Spleen (tissue), 11 donors: Measurements from ENCODE around the gene SOX6. TPM values are rescaled to one million over a fixed set of nuclear protein-coding genes. Genes with fewer than 3 reads are reported as not detected.

Experiments used
- DNase-seq: peaks from one replicate; pipeline ENCODE4 v3.0.0-alpha.2; 2020
- H3K27ac ChIP-seq, 8 donors: fragments of 200-600 bp; sonication (generic) in 7 of 8; 1 replicate in 4 of 8; 2 replicates in 4 of 8; pipeline versions ENCODE4 v1.5.0 to v1.8.0; 2016 to 2021; ENCODE audit warnings: inconsistent platforms in 4 of 8, mild to moderate bottlenecking in 4 of 8, moderate library complexity in 1 of 8
- H3K27me3 ChIP-seq, 7 donors: fragments of 200-600 bp; sonication (generic) in 6 of 7; replicated peaks in 1 of 7; 1 replicate in 4 of 7; 2 replicates in 3 of 7; pipeline versions ENCODE4 v1.5.0 to v1.8.0; 2016 to 2021; ENCODE audit warnings: inconsistent platforms in 3 of 7, mild to moderate bottlenecking in 1 of 7
- H3K36me3 ChIP-seq, 6 donors: fragments of 200-600 bp; sonication (generic) in 5 of 6; 1 replicate in 4 of 6; 2 replicates in 2 of 6; pipeline versions ENCODE4 v1.5.0 to v1.8.0; 2016 to 2021; ENCODE audit warnings: inconsistent platforms in 2 of 6
- H3K4me1 ChIP-seq, 6 donors: fragments of 200-600 bp; sonication (generic) in 5 of 6; 1 replicate in 3 of 6; 2 replicates in 3 of 6; pipeline versions ENCODE4 v1.5.0 to v1.8.0; 2016 to 2021; ENCODE audit warnings: inconsistent platforms in 3 of 6
- H3K4me3 ChIP-seq, 8 donors: fragments of 200-600 bp; sonication (generic) in 7 of 8; 1 replicate in 4 of 8; 2 replicates in 4 of 8; pipeline versions ENCODE4 v1.5.0 to v1.8.0; 2016 to 2021; ENCODE audit warnings: inconsistent platforms in 4 of 8, mild to moderate bottlenecking in 4 of 8, moderate library complexity in 2 of 8
- H3K9me3 ChIP-seq, 8 donors: fragments of 200-600 bp; sonication (generic) in 7 of 8; 1 replicate in 4 of 8; 2 replicates in 4 of 8; pipeline versions ENCODE4 v1.5.0 to v1.8.0; 2016 to 2021; ENCODE audit warnings: inconsistent platforms in 4 of 8
- POLR2A ChIP-seq, 3 donors: fragments of 450-650 bp; IDR thresholded peaks; one replicate each; pipeline ENCODE4 v1.5.1; 2017; ENCODE audit warnings: antibody characterized with exemption in 3 of 3, mild to moderate bottlenecking in 1 of 3
- POLR2AphosphoS5 ChIP-seq, 3 donors: sonication (generic); formaldehyde crosslinking; IDR thresholded peaks; one replicate each; pipeline ENCODE4 v1.5.1; 2017; ENCODE audit warnings: antibody characterized with exemption in 3 of 3
- WGBS, 5 donors: extraction: QIAGEN DNeasy Blood & Tissue Kit in 3 of 5; methylation state at CpG; one replicate each; pipeline versions ENCODE4 v1.1.5 to v1.1.7; 2013 to 2018; 5-methylcytosine and 5-hydroxymethylcytosine counted together
- intact Hi-C: fragments of 100-400 bp; cut with DNase I; formaldehyde crosslinking; loops from one replicate; pipeline ENCODE4 v1.15.0; 2023; ENCODE audit warnings: low total_unique reads
- polyA plus RNA-seq, 3 donors: library from polyadenylated mRNA; stranded (reverse); fragments of 200-250 nt; gene quantifications; one replicate each; pipeline ENCODE4 v1.2.1, GENCODE V29; 2013
- total RNA-seq, 7 donors: library from RNA; depleted of rRNA in 3 of 7; stranded (reverse); fragments of >200 nt in 3 of 7; fragmentation: NEBNext Ultra II Directional in 4 of 7; extraction: Animal tissue kit (Norgen Biotek cat#: 25700) in 4 of 7; gene quantifications; one replicate each; pipeline versions ENCODE4 v1.1.0 to v1.2.1, GENCODE V29; 2016 to 2021
- TF ChIP-seq, protein P1 (sequence below), 11 experiments: fragments of 200-600 bp in 7 of 11; fragments of 450-650 bp in 4 of 11; sonication (generic) in 4 of 11; IDR thresholded peaks in 8 of 11; conservative IDR thresholded peaks in 3 of 11; 1 replicate in 7 of 11; 2 replicates in 4 of 11; pipeline versions ENCODE4 v1.4.0 to v1.8.0; 2016 to 2021; ENCODE audit warnings: antibody characterized with exemption in 11 of 11, inconsistent platforms in 4 of 11, mild to moderate bottlenecking in 1 of 11
- donor health status: healthy with polysubstance abuse.
- donor health status: DM: no; HTN: no; CAD: no; lungs with moderate emphysema.
- donor health status: DM: no; HTN: no; CAD: no.
- donor health status: Bipolar disorder and iron deficiency.
- donor health status: healthy.
- donor health status: DM: no; HTN: no; CAD: no.
- donor health status: DM: yes; HTN: yes; CAD: no.

The SOX6 gene
- total and polyA plus RNA-seq, 10 donors, result 0.11 to 12.4 (median 3.7) TPM

DNA sequence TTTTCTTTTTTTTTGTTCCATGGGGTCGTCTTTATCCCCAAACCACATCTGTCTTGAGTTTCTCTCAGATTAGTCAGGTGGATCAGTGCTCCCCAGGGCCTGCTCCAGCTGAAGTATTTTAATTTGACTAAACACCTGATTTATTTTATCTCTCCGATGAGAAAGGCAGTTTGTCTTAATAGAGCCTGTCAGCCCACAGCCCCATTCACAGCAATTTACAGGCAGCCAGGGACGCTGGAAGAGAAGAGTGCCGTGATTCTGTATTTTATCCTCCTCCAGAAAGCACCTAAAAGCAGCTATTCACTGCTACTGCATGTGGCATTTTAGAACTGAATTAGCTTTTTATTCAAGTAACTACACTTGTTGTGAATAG is 164.5 kb downstream of the SOX6 start:
- 47 to 53% (median 52%) methylated on average over 4 of the region's 4 CpGs for WGBS, 5 donors
- H3K4me3 ChIP-seq, result no peak overlapping the region
- DNase-seq, result no peak
- TF ChIP-seq POLR2AphosphoS5 (IDR thresholded peaks at IDR 0.05) (no peak), POLR2A (IDR thresholded peaks at IDR 0.05) (no peak)
- TF ChIP-seq, protein P1, sequence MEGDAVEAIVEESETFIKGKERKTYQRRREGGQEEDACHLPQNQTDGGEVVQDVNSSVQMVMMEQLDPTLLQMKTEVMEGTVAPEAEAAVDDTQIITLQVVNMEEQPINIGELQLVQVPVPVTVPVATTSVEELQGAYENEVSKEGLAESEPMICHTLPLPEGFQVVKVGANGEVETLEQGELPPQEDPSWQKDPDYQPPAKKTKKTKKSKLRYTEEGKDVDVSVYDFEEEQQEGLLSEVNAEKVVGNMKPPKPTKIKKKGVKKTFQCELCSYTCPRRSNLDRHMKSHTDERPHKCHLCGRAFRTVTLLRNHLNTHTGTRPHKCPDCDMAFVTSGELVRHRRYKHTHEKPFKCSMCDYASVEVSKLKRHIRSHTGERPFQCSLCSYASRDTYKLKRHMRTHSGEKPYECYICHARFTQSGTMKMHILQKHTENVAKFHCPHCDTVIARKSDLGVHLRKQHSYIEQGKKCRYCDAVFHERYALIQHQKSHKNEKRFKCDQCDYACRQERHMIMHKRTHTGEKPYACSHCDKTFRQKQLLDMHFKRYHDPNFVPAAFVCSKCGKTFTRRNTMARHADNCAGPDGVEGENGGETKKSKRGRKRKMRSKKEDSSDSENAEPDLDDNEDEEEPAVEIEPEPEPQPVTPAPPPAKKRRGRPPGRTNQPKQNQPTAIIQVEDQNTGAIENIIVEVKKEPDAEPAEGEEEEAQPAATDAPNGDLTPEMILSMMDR (IDR thresholded peaks at IDR 0.05 in 8 of 11, conservative IDR thresholded peaks at IDR 0.05 in 3 of 11), result no peak
- H3K36me3 ChIP-seq, result no peaks in the 10 kb centered on the region
- H3K4me1 ChIP-seq, result no peaks in the 10 kb centered on the region
- intact Hi-C loops, result no loop called here
- H3K9me3 ChIP-seq, result no peaks in the 10 kb centered on the region
- peak overlapping the region in 1 of 8 donors; percentile 63 for H3K27ac ChIP-seq
- H3K27me3 ChIP-seq, result no peaks in the 10 kb centered on the region

DNA sequence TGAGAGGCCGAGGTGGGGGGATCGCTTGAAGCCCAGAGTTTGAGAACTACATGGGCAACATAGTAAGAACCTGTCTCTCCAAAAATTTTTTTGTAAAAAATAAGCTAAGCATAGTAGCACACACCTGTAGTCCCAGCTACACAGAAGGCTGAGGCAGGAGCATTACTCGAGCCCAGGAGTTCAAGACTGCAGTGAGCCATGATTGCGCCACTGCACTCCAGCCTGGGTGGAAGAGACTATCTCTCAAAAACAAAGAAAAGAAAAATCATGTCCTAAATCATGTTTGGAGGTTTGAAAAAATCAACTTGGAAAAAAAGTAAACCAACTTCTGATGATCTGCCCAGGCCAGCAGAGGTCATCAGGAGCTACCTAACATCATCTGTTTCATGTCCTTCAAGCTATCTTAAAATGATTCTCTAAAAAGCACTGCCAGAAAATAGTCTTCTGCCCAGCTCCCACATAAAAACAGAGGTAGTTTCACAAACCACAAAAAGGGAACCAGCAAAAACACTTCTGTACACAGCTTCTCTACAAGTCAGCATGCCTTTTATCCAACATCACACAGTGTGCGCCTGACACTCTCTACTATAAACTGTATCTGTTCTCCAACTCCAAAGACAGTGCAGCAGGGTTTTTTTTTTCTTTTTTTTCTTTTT is 165.0 kb downstream of the SOX6 start:
- 58 to 76% (median 70%) methylated on average over 5 of the region's 5 CpGs for WGBS, 5 donors
- Histone ChIP-seq H3K27me3 (no peaks in the 10 kb centered on the region), H3K4me3 (no peak overlapping the region), H3K27ac (peak overlapping the region in 2 of 8 donors; percentile 37 to 63), H3K9me3 (no peaks in the 10 kb centered on the region), H3K36me3 (no peaks in the 10 kb centered on the region), H3K4me1 (no peaks in the 10 kb centered on the region)
- no peak for DNase-seq
- intact Hi-C loops, result no loop called here
- TF ChIP-seq POLR2A (IDR thresholded peaks at IDR 0.05) (no peak), POLR2AphosphoS5 (IDR thresholded peaks at IDR 0.05) (no peak)
- TF ChIP-seq, protein P1 (IDR thresholded peaks at IDR 0.05 in 8 of 11, conservative IDR thresholded peaks at IDR 0.05 in 3 of 11), result no peak

DNA sequence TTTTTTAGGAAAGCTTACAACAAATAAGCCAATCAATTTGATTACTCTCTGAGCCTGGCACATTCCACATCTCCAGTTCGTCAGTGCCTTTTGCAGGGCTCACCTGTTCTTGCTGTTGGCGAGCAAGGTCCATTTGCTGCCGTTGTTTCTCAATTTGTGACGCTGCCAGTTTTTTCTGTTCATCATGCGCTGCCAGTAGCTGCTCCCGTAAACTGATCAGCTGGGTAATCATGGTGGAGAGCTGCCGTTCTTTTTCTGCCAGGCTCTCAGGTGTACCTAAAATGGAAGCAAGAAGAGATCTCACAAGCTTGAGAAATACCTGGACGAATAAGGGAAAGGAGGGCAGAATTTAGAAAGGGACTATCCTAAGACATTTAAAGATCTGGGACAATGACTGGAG is 169.7 kb downstream of the SOX6 start:
- no peak overlapping the region for H3K27ac ChIP-seq
- no peaks in the 10 kb centered on the region for H3K27me3 ChIP-seq
- TF ChIP-seq POLR2A (IDR thresholded peaks at IDR 0.05), result no peak
- TF ChIP-seq, protein P1 (IDR thresholded peaks at IDR 0.05 in 8 of 11, conservative IDR thresholded peaks at IDR 0.05 in 3 of 11), result no peak
- WGBS, 5 donors, result 88 to 96% (median 92%) methylated on average over 8 of the region's 8 CpGs
- intact Hi-C loops, result no loop called here
- no peak for DNase-seq
- no peaks in the 10 kb centered on the region for H3K36me3 ChIP-seq
- H3K4me1 ChIP-seq, result no peaks in the 10 kb centered on the region
- H3K4me3 ChIP-seq, result no peak overlapping the region
- H3K9me3 ChIP-seq, result no peaks in the 10 kb centered on the region

DNA sequence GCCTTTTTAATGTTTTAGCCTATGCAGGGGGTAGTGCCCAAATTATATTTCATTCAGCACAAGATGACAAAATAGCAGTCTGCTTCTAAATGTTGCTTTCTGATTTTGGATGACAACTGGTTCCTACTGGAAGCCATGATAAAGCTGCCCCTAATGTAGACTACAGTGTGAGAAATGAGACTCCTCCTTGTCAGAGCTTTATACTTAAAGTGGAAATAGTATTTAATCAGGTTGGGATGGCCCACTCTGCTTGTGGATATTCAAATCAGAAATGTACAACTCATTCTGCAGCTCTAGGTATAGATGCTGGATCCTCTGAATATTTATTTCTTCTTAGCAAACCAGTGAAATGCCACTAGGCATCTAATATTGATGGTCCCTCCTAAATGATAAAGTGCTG is 171.3 kb downstream of the SOX6 start:
- H3K4me3 ChIP-seq, result no peak overlapping the region
- no peaks in the 10 kb centered on the region for H3K9me3 ChIP-seq
- H3K27ac ChIP-seq, result no peak overlapping the region
- intact Hi-C loops, result no loop called here
- no peaks in the 10 kb centered on the region for H3K36me3 ChIP-seq
- no peaks in the 10 kb centered on the region for H3K27me3 ChIP-seq
- no peak for TF ChIP-seq POLR2A (IDR thresholded peaks at IDR 0.05)
- no peak for TF ChIP-seq POLR2AphosphoS5 (IDR thresholded peaks at IDR 0.05)
- TF ChIP-seq, protein P1 (IDR thresholded peaks at IDR 0.05 in 8 of 11, conservative IDR thresholded peaks at IDR 0.05 in 3 of 11), result no peak
- no peak for DNase-seq
- H3K4me1 ChIP-seq, result no peaks in the 10 kb centered on the region
